GM18502 (cell line): ENCODE results near the gene PCDHGB3.
"Not testable (repeated sequence)": the region's sequence is repeated elsewhere in the genome, so short reads cannot be mapped to it uniquely, and the experiment has no call there.

Source experiments
- ATAC-seq: cut with Tn5 transposase; IDR thresholded peaks from one replicate; pipeline ENCODE4 v1.9.1; 2021; ENCODE audit warnings: mild to moderate bottlenecking; ENCODE audit not compliant: unreplicated experiment, poor library complexity

Gene PCDHGB3

GRCh38 chr5:141389153-141390042, 19.4 kb downstream of the PCDHGB3 start:
- ATAC-seq = no peak

GRCh38 chr5:141392429-141393198, 22.6 kb downstream of the PCDHGB3 start, which contains the start of gene PCDHGA8:
Gene PCDHGA8 (plus strand): TSS chr5:141392633. CDS start chr5:141392814, 181 bp downstream.
- ATAC-seq = no peak

GRCh38 chr5:141393267-141393666, 23.2 kb downstream of the PCDHGB3 start:
- no peak for ATAC-seq

GRCh38 chr5:141394401-141395187, 24.6 kb downstream of the PCDHGB3 start:
- ATAC-seq = not testable (repeated sequence)

GRCh38 chr5:141397756-141398551, 27.9 kb downstream of the PCDHGB3 start, which contains the start of gene PCDHGB5:
Gene PCDHGB5 (plus strand): TSS chr5:141397947. CDS start chr5:141398128, 181 bp downstream.
- peak; percentile 99 for ATAC-seq

GRCh38 chr5:141398608-141399007, 28.6 kb downstream of the PCDHGB3 start:
- no peak for ATAC-seq

GRCh38 chr5:141399555-141400258, 29.7 kb downstream of the PCDHGB3 start:
- ATAC-seq = no peak

- no peak for ATAC-seq
Observed at GRCh38 chr5:141402553-141403243, 32.7 kb downstream of the PCDHGB3 start, which contains the start of gene PCDHGA9. Gene PCDHGA9 (plus strand): TSS chr5:141402778. CDS start chr5:141402953, 175 bp downstream.

GRCh38 chr5:141403387-141403786, 33.3 kb downstream of the PCDHGB3 start:
- no peak for ATAC-seq

GRCh38 chr5:141407790-141408505, 37.9 kb downstream of the PCDHGB3 start, which contains the start of gene PCDHGB6:
Gene PCDHGB6 (plus strand): TSS chr5:141408021. CDS start chr5:141408203, 182 bp downstream.
- peak; percentile 86 for ATAC-seq

GRCh38 chr5:141409598-141410306, 39.7 kb downstream of the PCDHGB3 start:
- no peak for ATAC-seq

GRCh38 chr5:141411575-141411974, 41.5 kb downstream of the PCDHGB3 start:
- ATAC-seq = no peak

GRCh38 chr5:141412854-141413539, 43.0 kb downstream of the PCDHGB3 start, which contains the start of gene PCDHGA10:
Gene PCDHGA10 (plus strand): TSS chr5:141412987. CDS start chr5:141413176, 189 bp downstream.
- ATAC-seq = peak; percentile 77

GRCh38 chr5:141413540-141414069, 43.6 kb downstream of the PCDHGB3 start:
- peak; percentile 36 for ATAC-seq

GRCh38 chr5:141414548-141415274, 44.7 kb downstream of the PCDHGB3 start:
- ATAC-seq = not testable (repeated sequence)
